Activated CD4-positive, alpha-beta T cell treated with anti-CD3 and anti-CD28 coated beads for 1 hour (primary cell): ENCODE data around the gene HSH2D.
"Not testable (repeated sequence)": the region's sequence is repeated elsewhere in the genome, so short reads cannot be mapped to it uniquely, and the experiment has no call there.

ENCODE experiments used
- DNase-seq: peaks from one replicate; pipeline ENCODE4 v3.0.0-alpha.2; 2020

Gene HSH2D, protein sequence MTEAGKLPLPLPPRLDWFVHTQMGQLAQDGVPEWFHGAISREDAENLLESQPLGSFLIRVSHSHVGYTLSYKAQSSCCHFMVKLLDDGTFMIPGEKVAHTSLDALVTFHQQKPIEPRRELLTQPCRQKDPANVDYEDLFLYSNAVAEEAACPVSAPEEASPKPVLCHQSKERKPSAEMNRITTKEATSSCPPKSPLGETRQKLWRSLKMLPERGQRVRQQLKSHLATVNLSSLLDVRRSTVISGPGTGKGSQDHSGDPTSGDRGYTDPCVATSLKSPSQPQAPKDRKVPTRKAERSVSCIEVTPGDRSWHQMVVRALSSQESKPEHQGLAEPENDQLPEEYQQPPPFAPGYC

GRCh38 chr19:16143399-16144215, at the start of gene HSH2D:
HSH2D (plus strand) TSS chr19:16143685; CDS start chr19:16148751, 5,066 bp downstream.
- DNase-seq: peak; percentile 89

- no peak for DNase-seq
Measured at GRCh38 chr19:16094360-16095070, 49.0 kb upstream of the HSH2D start.

- DNase-seq: no peak
Measured at GRCh38 chr19:16095071-16095571, 48.4 kb upstream of the HSH2D start.

DNA sequence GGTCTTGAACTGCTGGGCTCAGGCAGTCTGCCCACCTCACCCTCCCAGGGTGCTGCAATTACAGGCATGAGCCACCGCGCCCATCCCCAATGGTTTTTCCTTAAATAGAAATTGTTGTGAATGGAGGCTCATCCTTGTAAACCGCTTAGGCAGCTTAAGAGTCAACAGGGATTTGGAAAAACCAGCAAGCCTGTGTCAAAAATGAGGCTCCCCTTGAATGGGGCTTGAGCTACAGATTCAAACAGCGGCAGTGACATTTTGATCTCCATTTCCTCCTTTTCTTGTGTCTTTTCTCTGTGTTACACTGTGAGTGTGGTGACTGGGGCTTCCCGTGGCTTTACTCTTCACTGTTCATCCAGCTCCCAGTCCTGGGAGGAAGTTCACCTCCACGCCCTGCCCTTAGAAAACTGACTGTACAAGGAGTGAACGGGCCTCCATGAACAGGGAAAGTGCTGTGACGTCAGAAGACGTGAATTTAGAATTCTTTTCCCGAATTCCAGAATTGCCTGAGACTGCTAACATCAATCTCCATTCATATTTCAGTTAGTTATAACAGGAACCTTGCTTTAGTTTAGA, 47.1 kb upstream of the HSH2D start:
- DNase-seq: no peak

- DNase-seq: no peak
Measured at GRCh38 chr19:16098416-16098768, 45.1 kb upstream of the HSH2D start.

DNA sequence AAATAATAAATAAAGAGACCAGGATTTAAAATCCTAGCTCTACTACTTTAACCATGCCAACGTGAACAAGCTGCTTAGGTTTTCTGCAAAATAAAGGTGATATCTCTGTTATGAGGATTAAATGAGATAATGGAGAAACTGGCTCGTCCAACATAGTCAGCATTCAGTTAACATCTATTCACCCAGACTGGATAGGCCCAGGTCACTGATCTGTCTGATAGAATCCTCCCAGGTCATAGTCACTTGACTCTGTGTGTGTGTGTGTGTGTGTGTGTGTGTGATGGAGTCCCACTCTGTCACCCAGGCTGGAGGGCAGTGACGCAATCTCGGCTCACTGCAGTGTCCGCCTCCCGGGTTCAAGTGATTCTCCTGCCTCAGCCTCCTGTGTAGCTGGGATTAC, 44.7 kb upstream of the HSH2D start:
- DNase-seq: no peak

DNA sequence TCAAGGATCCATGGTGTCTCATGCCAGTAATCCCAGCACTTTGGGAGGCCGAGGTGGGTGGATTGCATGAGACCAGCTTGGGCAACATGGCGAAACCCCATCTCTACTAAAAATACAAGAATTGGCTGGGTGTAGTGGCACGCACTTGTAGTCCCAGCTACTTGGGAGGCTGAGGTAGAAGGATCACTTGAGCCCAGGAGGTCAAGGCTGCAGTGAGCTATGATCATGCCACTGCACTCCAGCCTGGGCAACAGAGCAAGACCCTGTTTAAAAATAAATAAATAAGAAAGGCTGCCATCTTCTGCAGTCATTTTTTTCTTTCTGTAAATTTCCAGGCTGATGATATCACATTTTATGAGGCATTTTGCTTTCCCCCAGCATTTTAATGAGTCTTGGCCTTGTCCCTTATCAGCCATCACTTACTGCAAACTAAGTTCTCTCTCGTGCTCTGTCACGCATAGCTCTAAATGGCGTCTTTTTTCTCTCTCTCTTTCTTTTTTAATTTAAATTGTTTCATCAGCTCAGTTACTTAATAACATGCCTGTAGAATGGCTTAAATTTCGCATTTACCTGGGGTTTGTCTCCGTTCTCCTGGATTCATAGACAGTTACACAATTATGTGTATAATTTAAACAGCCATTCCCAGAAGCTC, 44.0 kb upstream of the HSH2D start:
- not testable (repeated sequence) for DNase-seq

DNA sequence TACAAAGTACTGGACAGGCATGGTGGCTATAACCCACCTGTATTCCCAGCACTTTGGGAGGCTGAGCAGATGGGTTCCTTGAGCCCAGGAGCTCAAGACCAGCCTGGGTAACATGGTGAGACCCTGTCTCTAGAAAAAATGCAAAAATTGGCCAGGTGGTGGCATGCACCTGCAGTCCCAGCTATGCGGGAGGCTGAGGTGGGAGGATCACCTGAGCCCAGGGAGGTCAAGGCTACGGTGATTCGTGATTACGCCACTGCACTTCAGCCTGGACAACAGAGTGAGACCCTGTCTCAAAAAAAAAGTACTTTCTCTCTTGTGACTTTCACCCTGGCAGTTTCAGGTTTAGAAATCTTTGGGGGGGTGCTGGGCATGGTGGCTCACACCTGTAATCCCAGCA, 43.0 kb upstream of the HSH2D start:
- DNase-seq: no peak

GRCh38 chr19:16104722-16105121, 38.8 kb upstream of the HSH2D start:
- no peak for DNase-seq

GRCh38 chr19:16106121-16106520, 37.4 kb upstream of the HSH2D start:
- DNase-seq: no peak

DNA sequence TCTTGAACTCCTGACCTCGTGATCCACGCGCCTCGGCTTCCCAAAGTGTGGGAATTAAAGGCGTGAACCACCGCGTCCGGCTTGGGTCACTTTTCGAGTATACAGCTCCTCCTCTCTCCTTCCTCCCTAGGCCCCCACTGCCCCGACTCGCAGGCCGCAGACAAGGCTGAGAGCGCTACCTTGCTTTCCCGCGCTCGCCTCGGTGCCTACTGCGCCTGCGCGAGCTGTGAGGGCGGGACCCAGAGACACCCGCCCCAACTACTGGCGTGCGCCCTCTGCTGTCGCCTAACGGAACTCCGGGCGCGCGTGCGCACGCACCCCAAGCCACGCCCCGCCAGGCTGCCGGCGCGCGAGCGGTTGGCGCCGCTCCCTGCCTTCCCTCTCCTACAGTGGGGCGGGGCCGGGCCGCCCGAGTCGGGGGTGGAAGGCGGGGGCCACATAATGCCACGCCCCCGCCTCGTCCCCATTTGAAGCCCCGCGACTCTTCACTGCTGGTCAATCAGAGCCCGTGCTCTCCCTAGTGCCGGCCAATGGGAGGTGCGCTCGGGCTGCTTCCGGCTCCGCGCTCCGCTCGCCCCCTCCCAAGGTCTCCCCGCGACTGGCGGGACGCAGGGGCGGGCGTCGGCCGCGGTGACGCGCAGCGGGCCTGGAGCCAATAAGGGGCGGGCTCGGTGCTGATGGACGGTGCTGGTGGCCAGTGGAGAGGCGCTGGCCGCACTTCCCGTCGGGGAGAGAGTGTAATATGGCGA, 32.2 kb upstream of the HSH2D start, which contains the start of gene RAB8A:
Gene RAB8A (plus strand): TSS at position 730 of the 749 bp plus-strand sequence. CDS start 13 bp downstream, at position 743.
- peak; percentile 100 for DNase-seq

DNA sequence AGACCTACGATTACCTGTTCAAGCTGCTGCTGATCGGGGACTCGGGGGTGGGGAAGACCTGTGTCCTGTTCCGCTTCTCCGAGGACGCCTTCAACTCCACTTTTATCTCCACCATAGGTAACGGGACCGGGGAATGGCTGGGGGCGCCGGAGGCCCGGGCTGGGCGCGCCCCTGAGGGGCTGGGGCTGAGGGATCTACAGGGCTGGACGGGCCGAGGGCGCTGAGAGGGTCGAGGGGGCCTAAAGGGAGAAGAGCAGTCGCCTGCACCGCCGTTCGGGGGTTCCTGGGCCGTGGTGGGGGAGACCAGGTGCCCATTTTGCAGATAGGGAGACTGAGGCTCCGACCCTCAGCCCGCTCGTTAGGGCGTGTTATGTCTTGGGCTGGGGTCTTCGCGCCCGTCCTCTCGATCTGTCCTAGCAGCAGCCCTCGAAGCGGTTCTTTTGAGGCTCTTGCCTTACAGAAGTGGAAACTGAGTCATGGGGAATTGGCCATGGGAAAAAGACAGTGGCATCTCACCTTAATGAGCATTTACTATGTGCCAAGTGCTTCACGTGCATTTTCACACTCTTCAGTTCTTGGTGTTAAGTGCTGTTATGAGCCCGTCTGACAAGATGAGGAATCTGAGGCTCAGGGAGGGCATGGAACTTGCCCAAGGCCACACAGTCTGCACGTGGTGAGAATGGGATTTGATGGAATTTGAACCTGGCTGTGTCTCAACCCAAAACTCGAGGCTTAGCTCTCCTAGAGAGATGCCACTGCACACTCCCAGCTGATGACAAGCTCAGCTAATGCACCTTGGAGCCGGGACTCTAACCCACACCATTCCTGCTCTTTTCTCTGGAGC, 31.4 kb upstream of the HSH2D start:
- no peak for DNase-seq

DNA sequence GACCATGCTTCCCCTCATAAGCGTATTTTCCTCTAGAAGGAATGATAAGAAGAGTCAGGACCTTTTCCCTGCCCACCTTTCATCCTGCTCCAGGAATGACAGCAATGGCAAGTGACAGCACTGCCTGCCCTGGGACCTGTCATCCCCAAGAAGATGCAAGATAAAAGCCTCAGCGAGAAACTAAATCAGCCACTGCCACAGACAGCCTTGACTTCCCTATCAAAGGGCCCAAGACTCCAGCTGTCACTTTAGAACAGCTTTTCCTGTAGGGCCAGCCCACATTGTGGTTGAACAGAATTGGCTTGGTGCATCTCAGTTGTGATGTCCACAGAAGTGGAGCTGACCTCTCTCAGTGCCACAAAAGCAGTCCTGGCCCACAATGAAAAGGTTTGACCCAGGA, 30.7 kb upstream of the HSH2D start:
- no peak for DNase-seq

DNA sequence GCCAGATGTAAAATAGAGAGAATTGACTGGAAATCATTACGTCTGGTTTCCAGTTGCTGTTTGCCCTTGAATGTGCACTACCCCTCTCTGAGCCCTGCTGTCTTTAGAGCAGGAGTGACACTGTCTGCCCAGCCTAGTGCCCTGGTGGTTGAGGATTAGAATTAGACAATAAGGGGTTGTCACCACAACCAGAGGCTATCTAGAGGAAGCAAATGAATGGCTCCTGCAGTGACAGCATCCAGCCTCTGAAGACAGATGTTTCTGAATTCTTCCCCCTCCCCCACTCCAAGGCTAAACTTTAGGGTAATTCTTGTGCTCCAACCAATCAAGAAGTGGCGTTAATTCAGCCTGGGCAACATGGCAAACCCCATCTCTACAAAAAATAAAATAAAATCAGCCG, 29.8 kb upstream of the HSH2D start:
- no peak for DNase-seq

DNA sequence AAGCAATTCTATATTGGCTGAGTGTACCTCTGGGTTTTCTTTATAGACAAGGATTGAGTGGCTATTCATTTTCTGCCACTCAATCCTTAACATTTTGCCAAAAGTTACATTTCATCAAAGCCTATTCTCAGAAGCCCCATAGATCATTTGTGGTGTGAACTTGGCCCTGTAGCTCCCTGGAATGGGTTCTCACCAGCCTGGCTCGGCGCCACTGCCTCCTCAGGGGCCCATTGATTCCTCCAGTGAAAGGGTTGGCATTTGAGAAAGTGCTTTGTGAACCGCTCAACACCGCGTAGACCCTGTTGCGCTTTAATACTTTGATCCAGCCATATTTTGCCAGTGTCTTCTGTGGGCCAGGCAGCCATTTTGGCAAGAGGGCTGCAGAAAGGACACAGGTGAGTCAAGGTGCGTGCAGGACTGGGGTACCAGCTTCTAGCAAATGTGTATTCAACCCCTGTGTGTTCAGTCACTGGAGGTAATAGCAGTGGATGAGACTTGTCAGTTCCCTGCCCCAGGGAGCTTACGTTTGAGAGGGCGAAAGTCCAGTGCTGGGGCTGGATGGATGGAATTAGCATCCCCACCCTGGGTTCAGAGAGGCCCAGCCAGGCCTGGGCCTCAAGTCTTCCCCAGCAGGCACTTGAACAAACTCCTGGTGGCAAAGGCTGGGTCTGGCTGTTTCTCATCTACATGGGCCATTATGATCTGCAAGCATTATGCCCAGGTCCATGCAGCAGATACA, 28.0 kb upstream of the HSH2D start:
- DNase-seq: no peak

- DNase-seq: no peak
Measured at GRCh38 chr19:16116067-16116466, 27.4 kb upstream of the HSH2D start.

DNA sequence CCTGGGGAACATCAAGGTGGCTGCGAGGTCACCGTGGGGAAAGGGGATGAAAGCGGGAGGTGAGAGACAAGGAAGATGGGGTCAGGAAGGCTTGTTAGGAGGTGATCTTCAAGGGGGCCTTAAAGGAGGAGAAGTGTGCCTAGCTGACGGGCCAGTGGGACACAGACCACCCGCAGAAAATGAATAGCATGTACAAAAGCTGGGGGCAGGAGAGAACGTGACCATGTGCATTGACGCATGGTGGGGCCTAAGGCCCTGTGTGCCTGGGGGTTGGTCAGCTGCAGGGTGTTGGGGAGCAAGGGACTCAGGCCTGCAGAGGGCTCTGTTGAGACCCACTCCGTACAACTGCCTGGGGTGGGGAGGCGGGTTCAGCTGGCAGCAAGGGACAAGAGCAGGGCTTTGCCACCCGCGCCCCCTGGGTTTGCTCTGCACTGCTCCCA, 25.9 kb upstream of the HSH2D start:
- DNase-seq: no peak

GRCh38 chr19:16118489-16119033, 24.9 kb upstream of the HSH2D start:
- no peak for DNase-seq

GRCh38 chr19:16119075-16119857, 24.2 kb upstream of the HSH2D start:
- not testable (repeated sequence) for DNase-seq
